SU-DHL-6 (cell line): Measurements from ENCODE around the gene NIP7.

ENCODE experiments used
- EZH2phosphoT487 ChIP-seq: fragments of 200-600 bp; sonication (generic), shearing (Covaris generic); conservative IDR thresholded peaks from 2 replicates; pipeline ENCODE4 v1.6.1; 2018; ENCODE audit warnings: mild to moderate bottlenecking, antibody characterized with exemption, low read length, moderate library complexity, mixed read lengths
- TF ChIP-seq, protein P1 (sequence below): fragments of 200-600 bp; sonication (generic); IDR thresholded peaks from one replicate; pipeline ENCODE4 v1.5.1; 2017; ENCODE audit warnings: antibody characterized with exemption, mild to moderate bottlenecking, low read length, moderate library complexity; ENCODE audit not compliant: insufficient read depth, poor library complexity, severe bottlenecking

- TF ChIP-seq, protein P1, sequence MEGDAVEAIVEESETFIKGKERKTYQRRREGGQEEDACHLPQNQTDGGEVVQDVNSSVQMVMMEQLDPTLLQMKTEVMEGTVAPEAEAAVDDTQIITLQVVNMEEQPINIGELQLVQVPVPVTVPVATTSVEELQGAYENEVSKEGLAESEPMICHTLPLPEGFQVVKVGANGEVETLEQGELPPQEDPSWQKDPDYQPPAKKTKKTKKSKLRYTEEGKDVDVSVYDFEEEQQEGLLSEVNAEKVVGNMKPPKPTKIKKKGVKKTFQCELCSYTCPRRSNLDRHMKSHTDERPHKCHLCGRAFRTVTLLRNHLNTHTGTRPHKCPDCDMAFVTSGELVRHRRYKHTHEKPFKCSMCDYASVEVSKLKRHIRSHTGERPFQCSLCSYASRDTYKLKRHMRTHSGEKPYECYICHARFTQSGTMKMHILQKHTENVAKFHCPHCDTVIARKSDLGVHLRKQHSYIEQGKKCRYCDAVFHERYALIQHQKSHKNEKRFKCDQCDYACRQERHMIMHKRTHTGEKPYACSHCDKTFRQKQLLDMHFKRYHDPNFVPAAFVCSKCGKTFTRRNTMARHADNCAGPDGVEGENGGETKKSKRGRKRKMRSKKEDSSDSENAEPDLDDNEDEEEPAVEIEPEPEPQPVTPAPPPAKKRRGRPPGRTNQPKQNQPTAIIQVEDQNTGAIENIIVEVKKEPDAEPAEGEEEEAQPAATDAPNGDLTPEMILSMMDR: no peak
- TF ChIP-seq EZH2phosphoT487: no peak
Measured at GRCh38 chr16:69309316-69309715, 30.3 kb upstream of the NIP7 start.
